ENCODE measurements around the gene KLF2.

GRCh38 chr19:16319481-16319880, 5.1 kb upstream of the KLF2 start:
- no peak for TF ChIP-seq CTCF (IDR thresholded peaks at IDR 0.05)
- TF ChIP-seq POLR2A (IDR thresholded peaks at IDR 0.05) = no peak

All from esophagus squamous epithelium (tissue), 4 donors.